Measurements from ENCODE around the gene CSNK1E. TPM values are rescaled to one million over a fixed set of nuclear protein-coding genes. Genes with fewer than 3 reads are reported as not detected.

The CSNK1E gene
- total RNA-seq, 2 experiments from 2014 or later, result 111 to 114 TPM

- H3K9me3 Mint-ChIP-seq, result no peaks in the 10 kb centered on the region
- no peak overlapping the region for H3K4me3 Mint-ChIP-seq
- no peak overlapping the region for H3K27ac Mint-ChIP-seq
- peaks cover 24% of the 10 kb centered on the region for H3K36me3 Mint-ChIP-seq
- no peak for DNase-seq
- H3K4me1 Mint-ChIP-seq, result peaks cover 20% of the 10 kb centered on the region
- no peaks in the 10 kb centered on the region for H3K27me3 Mint-ChIP-seq
These were observed 12.7 kb downstream of the CSNK1E start for GRCh38 chr22:38304526-38304925.

GRCh38 chr22:38303974-38304373, 13.3 kb downstream of the CSNK1E start:
- no peak overlapping the region for H3K27ac Mint-ChIP-seq
- H3K36me3 Mint-ChIP-seq, result peaks cover 24% of the 10 kb centered on the region
- H3K27me3 Mint-ChIP-seq, result no peaks in the 10 kb centered on the region
- no peak overlapping the region for H3K4me3 Mint-ChIP-seq
- no peak for DNase-seq
- H3K9me3 Mint-ChIP-seq, result no peaks in the 10 kb centered on the region
- peaks cover 18% of the 10 kb centered on the region for H3K4me1 Mint-ChIP-seq

- peaks cover 21% of the 10 kb centered on the region for H3K36me3 Mint-ChIP-seq
- DNase-seq, result no peak
- no peak overlapping the region for H3K27ac Mint-ChIP-seq
- no peaks in the 10 kb centered on the region for H3K27me3 Mint-ChIP-seq
- H3K4me3 Mint-ChIP-seq, result no peak overlapping the region
- H3K9me3 Mint-ChIP-seq, result no peaks in the 10 kb centered on the region
- peaks cover 17% of the 10 kb centered on the region for H3K4me1 Mint-ChIP-seq
These were observed 14.3 kb downstream of the CSNK1E start for GRCh38 chr22:38302906-38303305.

GRCh38 chr22:38300946-38301345, 16.3 kb downstream of the CSNK1E start:
- Mint-ChIP-seq H3K36me3 (peaks cover 21% of the 10 kb centered on the region), H3K27ac (no peak overlapping the region), H3K4me3 (no peak overlapping the region), H3K27me3 (no peaks in the 10 kb centered on the region), H3K9me3 (no peaks in the 10 kb centered on the region), H3K4me1 (peaks cover 9% of the 10 kb centered on the region)
- DNase-seq, result no peak

- no peaks in the 10 kb centered on the region for H3K27me3 Mint-ChIP-seq
- DNase-seq, result no peak
- H3K9me3 Mint-ChIP-seq, result no peaks in the 10 kb centered on the region
- H3K4me3 Mint-ChIP-seq, result no peak overlapping the region
- H3K4me1 Mint-ChIP-seq, result peaks cover 3% of the 10 kb centered on the region
- H3K27ac Mint-ChIP-seq, result no peak overlapping the region
- H3K36me3 Mint-ChIP-seq, result peaks cover 20% of the 10 kb centered on the region
These were observed 16.9 kb downstream of the CSNK1E start for GRCh38 chr22:38300197-38300945.

- Mint-ChIP-seq H3K27ac (no peak overlapping the region), H3K4me3 (no peak overlapping the region), H3K27me3 (no peaks in the 10 kb centered on the region), H3K9me3 (no peaks in the 10 kb centered on the region), H3K4me1 (peaks cover 2% of the 10 kb centered on the region), H3K36me3 (peaks cover 19% of the 10 kb centered on the region)
- DNase-seq, result no peak
These were observed 17.5 kb downstream of the CSNK1E start for GRCh38 chr22:38299770-38300102.

- peak; percentile 48 for DNase-seq
- Mint-ChIP-seq H3K9me3 (no peaks in the 10 kb centered on the region), H3K27ac (no peak overlapping the region), H3K36me3 (peaks cover 13% of the 10 kb centered on the region), H3K4me1 (no peaks in the 10 kb centered on the region), H3K27me3 (no peaks in the 10 kb centered on the region), H3K4me3 (no peak overlapping the region)
These were observed 18.8 kb downstream of the CSNK1E start for GRCh38 chr22:38298312-38299005.

- Mint-ChIP-seq H3K4me1 (no peaks in the 10 kb centered on the region), H3K9me3 (no peaks in the 10 kb centered on the region), H3K36me3 (peaks cover 14% of the 10 kb centered on the region), H3K27ac (no peak overlapping the region), H3K27me3 (no peaks in the 10 kb centered on the region), H3K4me3 (no peak overlapping the region)
- DNase-seq, result no peak
These were observed 20.9 kb downstream of the CSNK1E start for GRCh38 chr22:38296372-38296771.

GRCh38 chr22:38295863-38296262, 21.4 kb downstream of the CSNK1E start:
- H3K9me3 Mint-ChIP-seq, result no peaks in the 10 kb centered on the region

GRCh38 chr22:38295339-38295738, 21.9 kb downstream of the CSNK1E start:
- no peak overlapping the region for H3K4me3 Mint-ChIP-seq
- H3K4me1 Mint-ChIP-seq, result no peaks in the 10 kb centered on the region
- DNase-seq, result no peak
- no peaks in the 10 kb centered on the region for H3K9me3 Mint-ChIP-seq
- H3K27ac Mint-ChIP-seq, result no peak overlapping the region
- peaks cover 9% of the 10 kb centered on the region for H3K36me3 Mint-ChIP-seq
- no peaks in the 10 kb centered on the region for H3K27me3 Mint-ChIP-seq

More at GRCh38 chr22:38295863-38296262, 21.4 kb downstream of the CSNK1E start:
- DNase-seq, result no peak
- H3K4me1 Mint-ChIP-seq, result no peaks in the 10 kb centered on the region
- no peaks in the 10 kb centered on the region for H3K27me3 Mint-ChIP-seq
- peaks cover 11% of the 10 kb centered on the region for H3K36me3 Mint-ChIP-seq
- H3K4me3 Mint-ChIP-seq, result no peak overlapping the region
- no peak overlapping the region for H3K27ac Mint-ChIP-seq

GRCh38 chr22:38294193-38294592, 23.0 kb downstream of the CSNK1E start:
- Mint-ChIP-seq H3K4me1 (no peaks in the 10 kb centered on the region), H3K4me3 (no peak overlapping the region), H3K9me3 (no peaks in the 10 kb centered on the region), H3K36me3 (peaks cover 6% of the 10 kb centered on the region), H3K27ac (no peak overlapping the region), H3K27me3 (no peaks in the 10 kb centered on the region)
- DNase-seq, result no peak

- Mint-ChIP-seq H3K27ac (no peak overlapping the region), H3K4me1 (no peaks in the 10 kb centered on the region), H3K27me3 (no peaks in the 10 kb centered on the region), H3K36me3 (peaks cover 3% of the 10 kb centered on the region), H3K4me3 (no peak overlapping the region), H3K9me3 (no peaks in the 10 kb centered on the region)
- DNase-seq, result no peak
These were observed 24.5 kb downstream of the CSNK1E start for GRCh38 chr22:38292694-38293093.

- H3K27me3 Mint-ChIP-seq, result no peaks in the 10 kb centered on the region
- H3K9me3 Mint-ChIP-seq, result no peaks in the 10 kb centered on the region
- H3K27ac Mint-ChIP-seq, result no peak overlapping the region
- no peaks in the 10 kb centered on the region for H3K4me1 Mint-ChIP-seq
- no peak overlapping the region for H3K4me3 Mint-ChIP-seq
- H3K36me3 Mint-ChIP-seq, result peaks cover 3% of the 10 kb centered on the region
- no peak for DNase-seq
These were observed 25.9 kb downstream of the CSNK1E start for GRCh38 chr22:38291201-38291777.

- Mint-ChIP-seq H3K9me3 (no peaks in the 10 kb centered on the region), H3K27ac (no peak overlapping the region), H3K4me1 (no peaks in the 10 kb centered on the region), H3K27me3 (no peaks in the 10 kb centered on the region), H3K36me3 (peaks cover 3% of the 10 kb centered on the region), H3K4me3 (no peak overlapping the region)
- DNase-seq, result no peak
These were observed 26.9 kb downstream of the CSNK1E start for GRCh38 chr22:38290347-38290746.

GRCh38 chr22:38289583-38290082, 27.6 kb downstream of the CSNK1E start:
- H3K27me3 Mint-ChIP-seq, result no peaks in the 10 kb centered on the region
- H3K9me3 Mint-ChIP-seq, result no peaks in the 10 kb centered on the region
- no peak overlapping the region for H3K4me3 Mint-ChIP-seq
- no peaks in the 10 kb centered on the region for H3K4me1 Mint-ChIP-seq
- H3K36me3 Mint-ChIP-seq, result peaks cover 3% of the 10 kb centered on the region
- DNase-seq, result no peak
- no peak overlapping the region for H3K27ac Mint-ChIP-seq

Measured in activated naive CD8-positive, alpha-beta T cell treated with anti-CD3 and anti-CD28 coated beads for 36 hours (primary cell).